GM19240 (cell line): ENCODE results near the gene UBE2H.
"Not testable (repeated sequence)": the region's sequence is repeated elsewhere in the genome, so short reads cannot be mapped to it uniquely, and the experiment has no call there.

Experiments
- DNase-seq: peaks from one replicate; pipeline ENCODE4 v3.0.0; 2011; ENCODE audit warnings: low spot score; ENCODE audit not compliant: insufficient read length

The UBE2H gene

GRCh38 chr7:129823143-129823542 is 129.6 kb downstream of the UBE2H start:
- not testable (repeated sequence) for DNase-seq

- no peak for DNase-seq
Measured at GRCh38 chr7:129821476-129821875, 131.3 kb downstream of the UBE2H start.

- no peak for DNase-seq
Measured at GRCh38 chr7:129816742-129817141, 136.0 kb downstream of the UBE2H start.

DNA sequence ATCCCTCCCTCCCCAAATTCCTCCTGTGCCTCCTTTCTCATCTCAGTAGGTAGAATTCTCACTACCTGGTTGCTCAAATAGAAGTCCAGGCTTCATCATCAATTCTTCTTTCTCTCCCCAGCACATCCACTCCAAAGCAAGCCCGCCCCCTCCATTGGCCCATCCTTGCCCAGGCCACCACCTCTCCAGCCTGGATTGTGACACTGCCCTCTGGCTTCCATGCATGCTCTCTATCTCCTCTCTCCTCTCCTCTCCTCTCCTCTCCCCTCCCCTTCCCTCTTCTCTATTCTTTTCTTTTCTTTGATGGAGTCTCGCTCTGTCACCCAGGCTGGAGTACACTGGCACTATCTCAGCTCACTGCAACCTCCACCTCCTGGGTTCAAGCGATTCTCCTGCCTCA is 144.9 kb downstream of the UBE2H start:
- no peak for DNase-seq

DNA sequence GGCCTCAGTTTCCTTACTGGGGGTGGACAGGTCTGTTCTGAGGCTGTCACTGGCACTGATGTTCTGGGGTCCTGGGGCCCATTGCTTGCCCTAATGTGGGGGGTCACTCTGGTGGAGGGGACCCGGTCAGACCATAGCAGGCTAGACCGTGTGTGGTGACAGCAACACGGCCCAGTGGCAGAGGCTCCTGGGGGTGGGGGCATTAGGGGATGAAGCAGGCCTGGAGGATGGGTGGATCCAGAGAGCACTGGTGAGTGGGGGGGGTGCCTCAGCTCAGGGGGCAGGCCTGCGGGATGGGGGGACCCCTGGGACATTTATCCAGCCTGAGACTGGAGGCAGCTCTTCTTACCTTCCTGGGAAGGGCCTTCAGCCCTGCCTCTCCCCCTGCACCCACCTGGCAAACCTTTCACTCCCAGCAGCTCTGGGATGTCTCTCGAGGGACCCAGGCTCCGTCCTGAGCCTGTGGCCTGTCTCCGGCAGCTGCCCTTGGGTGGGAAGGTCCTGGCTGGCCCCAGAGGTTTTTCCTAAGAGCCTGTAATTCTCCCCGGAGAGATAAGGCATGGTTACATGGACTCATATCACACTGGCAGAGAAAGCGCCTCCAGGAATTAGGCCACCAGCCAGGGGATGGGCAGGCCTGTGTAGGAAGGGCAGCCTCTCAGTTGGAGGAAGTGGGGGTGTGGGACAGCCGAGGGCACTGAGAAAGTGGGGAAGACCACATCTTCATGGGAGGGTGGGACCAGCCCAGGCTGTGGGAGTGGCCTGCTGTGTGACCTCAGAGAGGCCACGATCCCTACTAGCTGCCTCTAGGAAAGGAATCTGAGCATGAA is 147.7 kb downstream of the UBE2H start:
- DNase-seq = no peak

GRCh38 chr7:129804111-129804889 is 148.5 kb downstream of the UBE2H start:
- no peak for DNase-seq

DNA sequence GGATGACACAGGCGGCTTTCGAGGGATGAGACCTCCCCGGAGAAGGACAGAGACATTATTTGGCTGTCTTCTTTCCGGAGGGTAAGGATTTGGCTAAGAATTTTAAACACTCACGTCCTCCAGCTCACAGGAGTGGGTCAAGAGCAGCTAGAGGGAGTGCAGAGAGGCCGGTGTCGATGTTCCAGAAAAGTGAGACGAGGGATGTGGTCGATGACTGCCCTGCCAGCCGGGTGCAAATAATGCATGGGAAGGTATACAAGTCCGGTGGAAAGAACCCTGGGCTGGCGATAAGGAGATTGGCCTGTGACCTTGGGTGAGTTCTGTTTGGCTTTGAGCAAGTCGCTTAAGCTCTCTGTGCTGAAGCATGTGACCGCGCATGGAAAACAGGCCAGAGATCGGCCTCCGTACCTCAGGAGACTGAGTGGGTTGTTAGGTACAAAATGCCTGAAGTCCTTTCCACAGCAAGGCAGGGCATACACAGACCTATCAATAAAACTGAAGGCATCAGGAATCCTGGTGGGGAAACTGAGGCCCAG is 149.1 kb downstream of the UBE2H start:
- no peak for DNase-seq

DNA sequence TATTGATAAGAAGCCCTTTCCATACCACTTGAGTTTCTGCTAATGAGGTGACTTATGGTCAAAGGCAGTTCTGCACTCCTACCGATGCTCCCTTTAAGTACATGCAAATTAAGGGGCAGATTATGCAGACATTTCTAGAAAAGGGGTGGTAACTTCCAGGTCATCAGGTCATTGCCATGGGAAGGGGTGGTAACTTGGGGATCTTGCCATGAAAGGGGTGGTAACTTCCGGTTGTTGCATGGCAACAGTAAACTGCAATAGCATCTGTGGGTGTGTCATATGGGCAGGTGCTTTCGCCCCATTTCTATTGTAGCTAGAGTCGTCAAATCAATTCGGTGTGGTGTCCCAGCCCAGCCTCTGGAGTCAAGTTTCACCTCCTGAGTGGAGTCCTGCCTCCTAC is 150.9 kb downstream of the UBE2H start:
- no peak for DNase-seq

DNA sequence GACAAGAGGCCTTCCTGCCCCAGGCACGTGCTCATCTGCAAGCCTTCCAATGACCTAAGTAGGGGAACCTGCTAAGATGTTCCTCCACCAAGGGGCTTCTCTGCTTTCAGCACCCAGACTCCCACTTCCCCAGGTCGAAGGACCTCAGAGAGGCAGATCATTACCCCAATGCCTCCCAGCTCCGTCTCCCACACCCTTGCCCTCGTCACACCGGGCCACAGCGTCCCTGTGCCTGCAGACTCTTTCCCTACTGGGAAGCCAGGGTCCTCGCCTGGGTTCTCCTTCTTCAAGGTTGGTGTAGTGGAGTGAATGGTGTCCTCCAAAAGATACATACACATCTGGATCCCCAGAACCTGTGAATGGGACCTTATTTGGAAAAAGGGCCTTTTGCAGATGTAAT is 151.9 kb downstream of the UBE2H start:
- no peak for DNase-seq

DNA sequence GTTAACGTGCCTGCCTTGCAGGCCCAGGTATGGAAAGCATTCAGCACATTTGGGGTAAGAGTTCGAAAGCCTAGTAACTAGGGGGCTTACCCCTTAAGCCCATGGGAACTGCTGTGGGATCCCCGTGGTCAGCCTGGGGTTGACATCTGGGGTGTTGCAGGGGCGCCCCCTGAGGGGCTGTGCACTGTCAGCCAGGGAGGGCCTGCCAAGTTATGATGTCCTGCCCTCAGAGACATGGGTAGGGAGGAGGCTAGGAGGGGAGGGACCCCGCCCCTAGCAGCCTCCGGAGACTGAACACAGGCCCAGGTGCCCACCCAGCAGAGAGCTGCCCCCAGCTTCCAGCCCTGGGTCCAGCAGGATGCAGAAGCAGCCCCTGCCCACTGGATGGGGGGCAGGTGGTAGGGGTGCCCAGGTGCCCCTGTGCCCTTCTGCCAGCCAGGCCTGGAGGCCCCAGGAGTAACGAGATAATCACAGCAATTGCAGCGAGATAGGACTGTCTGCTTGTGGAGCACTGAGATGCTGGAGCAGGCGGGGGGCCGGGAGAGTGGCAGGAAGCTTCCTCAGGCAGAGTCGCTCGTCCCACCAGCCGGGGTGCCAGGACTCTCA is 153.3 kb downstream of the UBE2H start:
- no peak for DNase-seq

- DNase-seq = no peak
Measured at GRCh38 chr7:129798616-129799349, 154.0 kb downstream of the UBE2H start.

DNA sequence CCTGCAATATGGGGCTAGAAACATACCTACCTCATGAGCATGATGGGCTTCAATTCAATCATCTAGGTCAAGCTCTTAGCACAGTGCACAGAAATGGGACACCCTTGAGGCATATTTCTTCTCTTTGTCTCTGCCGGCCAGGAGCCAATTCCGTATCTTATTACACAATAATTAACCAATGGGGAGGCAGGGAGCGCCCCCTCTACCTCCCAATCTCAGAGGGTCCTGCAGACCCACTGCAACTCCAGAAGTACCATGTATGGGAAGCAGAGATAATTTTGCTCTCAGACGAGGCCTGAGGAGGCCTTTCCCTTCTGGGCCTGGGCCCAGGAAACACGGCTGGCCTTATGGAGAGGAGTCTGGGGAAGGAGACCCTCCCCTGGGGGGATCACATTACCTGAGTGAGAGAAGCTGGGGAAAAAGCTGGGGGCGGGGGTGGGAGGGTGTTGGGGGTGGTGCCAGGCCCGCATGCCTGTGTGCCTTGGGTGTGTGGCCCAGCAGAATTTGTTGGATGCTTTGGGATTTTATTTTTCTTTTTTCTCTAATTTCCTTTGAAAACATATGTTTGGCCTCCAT is 155.5 kb downstream of the UBE2H start:
- no peak for DNase-seq

DNA sequence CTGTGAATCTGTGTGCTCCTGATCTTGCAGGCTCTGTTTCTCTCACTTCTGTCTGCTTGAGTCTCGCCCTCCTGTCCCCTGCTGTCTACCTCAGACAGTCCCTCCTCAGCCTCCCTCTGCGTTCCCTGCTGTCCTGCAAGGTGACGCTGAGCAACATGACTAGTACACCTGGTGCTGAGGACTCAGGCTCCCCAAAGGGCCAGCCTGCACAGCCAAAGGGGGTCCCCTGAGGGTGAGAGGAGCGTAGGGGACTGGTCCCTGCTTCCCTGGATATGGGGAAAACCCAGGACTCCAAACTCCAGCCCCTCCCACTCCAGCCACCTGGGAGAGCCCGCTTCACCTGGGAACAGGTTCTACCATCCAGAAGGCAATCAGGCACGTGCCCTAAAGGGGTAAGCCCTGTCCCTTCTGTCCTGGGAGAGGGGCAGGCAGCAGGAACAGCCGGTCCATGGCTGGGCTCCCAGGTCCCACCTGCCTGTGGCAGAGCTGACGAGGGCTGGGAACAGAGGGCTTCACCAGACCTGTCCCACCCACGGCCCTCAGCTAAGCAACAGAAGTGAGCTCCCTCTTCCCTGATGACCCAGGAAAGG is 156.5 kb downstream of the UBE2H start:
- no peak for DNase-seq

DNA sequence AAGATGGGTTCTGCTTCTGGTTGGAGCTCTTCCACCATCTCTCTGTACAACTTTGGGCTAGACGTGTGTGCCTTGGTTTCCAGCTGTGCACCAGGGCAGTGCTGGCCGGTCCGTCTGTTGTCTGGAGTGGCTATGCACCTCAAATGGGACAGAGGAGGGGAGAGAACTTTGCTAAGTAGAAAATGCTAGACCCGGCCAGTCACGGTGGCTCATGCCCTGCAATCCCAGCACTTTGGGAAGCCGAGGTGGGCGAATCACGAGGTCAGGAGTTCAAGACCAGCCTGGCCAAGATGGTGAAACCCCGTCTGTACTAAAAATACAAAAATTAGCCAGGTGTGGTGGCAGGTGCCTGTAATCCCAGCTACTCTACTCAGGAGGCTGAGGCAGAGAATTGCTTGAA is 158.3 kb downstream of the UBE2H start:
- DNase-seq = not testable (repeated sequence)

DNA sequence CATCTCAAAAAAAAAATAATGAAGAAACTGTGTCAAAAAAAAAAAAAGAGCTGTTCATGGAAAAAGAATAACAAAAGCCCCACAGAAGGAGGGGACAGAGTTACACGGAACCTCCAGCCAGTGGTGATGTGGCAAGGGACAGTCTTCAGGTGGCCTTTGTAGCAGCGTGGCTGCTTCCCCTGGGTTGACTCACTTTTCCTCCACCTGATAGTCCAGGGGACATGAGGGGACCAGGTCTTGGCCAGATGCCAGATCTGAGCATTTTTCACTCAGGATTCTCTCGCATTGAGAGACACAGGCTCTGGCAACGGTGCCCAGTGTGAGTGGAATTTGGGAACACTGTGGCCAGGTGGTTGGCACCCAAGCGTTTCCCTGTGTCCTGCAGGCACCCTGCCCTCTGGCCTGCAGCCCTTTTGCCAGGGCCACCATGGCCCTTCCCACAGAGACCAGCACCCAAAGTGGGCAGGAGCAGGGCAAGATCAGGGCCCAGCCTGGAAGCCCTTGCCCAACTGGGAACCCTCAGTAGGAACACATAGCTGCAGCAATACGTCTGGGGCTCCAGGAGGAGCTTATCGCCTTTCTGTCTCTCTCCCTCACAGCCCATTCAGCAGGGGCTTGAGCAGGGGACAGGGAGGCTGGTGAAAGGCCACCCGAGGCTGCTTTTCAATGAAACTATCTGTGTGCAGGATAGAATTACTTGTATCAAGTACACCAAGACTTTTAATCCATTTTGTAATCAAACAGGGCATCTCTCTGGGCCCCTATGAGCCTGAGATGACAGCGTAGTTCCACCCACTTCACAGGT is 159.1 kb downstream of the UBE2H start:
- no peak for DNase-seq

DNA sequence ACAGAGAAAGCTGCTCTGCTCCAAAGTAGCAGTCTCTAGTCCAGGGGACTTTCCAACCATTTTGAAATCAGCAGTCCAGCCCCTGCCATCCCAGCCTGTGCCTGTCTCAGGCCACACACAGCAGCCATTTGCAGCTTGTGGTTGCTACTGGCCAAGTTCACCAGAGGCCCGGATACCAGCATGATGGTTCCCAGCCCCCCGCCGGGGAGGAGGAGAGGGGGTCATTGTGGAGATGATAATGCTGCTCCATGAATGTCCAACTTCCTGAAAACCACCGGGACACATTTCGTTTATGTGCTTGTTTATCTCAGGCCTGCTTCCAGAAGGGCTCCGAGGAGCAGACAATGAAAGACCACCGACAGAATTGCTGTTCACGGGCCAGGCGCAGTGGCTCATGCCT is 160.0 kb downstream of the UBE2H start:
- DNase-seq = no peak

- DNase-seq = no peak
Measured at GRCh38 chr7:129790136-129790535, 162.6 kb downstream of the UBE2H start.

- no peak for DNase-seq
Measured at GRCh38 chr7:129789652-129790051, 163.1 kb downstream of the UBE2H start.

- DNase-seq = no peak
Measured at GRCh38 chr7:129789000-129789399, 163.8 kb downstream of the UBE2H start.
